GM18861 (cell line): ENCODE data around the gene PDYN.

Experiments
- ATAC-seq: cut with Tn5 transposase; IDR thresholded peaks from one replicate; pipeline ENCODE4 v1.9.1; 2021; ENCODE audit not compliant: unreplicated experiment

Gene PDYN

DNA sequence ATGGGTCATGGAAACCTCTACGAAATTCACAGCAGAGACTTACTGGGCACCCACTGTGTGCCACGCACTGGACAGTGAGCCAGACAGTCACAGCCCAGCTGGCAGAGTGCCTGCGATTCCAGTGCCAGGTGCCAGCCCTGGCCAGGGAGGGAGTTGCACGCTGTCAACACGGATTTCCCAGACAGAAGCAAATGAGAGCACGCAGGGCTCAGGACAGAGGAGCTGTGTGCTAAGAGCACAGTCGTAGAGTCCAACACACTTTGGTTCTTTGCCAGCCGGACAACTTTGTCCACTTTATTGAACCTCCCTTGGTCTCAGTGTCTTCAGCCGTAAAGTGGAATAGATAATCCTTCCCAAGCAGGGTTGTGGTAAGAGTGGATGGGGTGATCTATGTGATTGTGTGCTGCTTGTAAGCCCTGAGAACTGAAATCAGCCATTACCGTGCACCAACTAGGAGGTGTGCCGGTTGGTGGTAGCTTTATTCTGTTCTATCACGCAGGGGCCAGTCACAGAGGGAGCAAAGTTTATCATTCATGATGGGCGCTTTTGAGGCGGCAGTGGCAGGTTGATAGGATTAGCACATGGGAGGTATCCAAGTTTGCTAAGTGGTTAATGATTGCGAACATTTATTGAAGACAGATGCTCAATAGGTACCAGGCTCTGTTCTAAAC, 58.0 kb downstream of the PDYN start:
- ATAC-seq: no peak

DNA sequence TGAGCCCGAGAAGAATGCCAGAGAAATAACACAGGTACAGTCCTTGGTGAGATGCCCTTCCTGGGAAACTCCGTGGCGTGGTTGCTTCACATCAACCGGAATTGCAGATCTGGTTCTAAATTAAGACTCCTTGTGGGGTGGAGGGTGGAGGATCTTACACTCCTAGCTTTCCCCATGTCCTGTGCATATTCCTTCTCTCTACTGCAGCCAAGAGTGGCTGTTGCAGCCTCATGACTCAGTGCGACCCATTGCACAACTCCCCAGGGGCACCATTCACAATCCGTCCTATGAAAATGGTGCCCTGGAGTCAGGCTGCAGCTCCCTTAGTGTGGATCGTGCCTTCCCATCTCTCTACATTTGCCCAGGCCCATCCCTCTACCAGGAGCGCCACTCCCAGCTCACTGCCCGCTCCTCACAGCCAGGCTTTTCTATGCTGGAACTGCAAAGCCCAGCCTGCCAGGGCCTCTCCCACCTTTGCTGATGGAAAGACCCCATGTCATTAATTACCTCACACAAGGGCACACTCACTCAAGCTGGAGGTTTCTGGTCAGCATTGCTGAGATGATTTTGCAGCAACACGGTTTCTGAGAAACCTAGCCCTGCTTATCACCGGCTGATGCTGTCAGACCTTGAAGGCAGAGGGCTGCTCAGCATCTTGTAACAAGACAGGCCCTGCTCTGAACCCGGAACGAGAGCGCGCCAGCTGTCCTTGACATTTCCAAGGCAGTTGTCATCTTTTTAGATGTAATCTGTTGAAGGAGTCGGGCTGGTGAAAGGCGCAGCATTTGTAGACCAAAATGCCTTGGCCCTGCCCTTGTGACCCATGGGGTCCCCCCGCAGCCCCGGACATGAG, 58.9 kb downstream of the PDYN start:
- ATAC-seq: no peak

DNA sequence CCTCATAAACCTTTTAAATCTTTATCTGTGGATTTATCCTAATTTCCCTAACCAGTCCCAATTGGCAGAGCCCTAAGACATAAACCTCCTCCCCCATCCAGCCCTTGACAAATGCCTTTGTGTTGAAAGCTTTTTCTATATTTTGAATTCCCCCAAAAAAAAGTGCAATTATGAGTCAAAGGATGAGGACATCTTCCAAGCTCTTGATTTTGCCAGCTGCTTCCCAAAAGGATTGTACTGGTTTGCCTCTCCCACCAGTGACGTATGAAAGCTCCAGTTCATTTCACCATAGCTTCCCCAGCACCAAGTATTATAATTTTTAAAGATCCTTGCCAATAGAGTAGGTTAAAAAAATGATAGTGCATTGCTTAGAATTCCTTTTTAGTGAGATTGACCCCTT, 59.7 kb downstream of the PDYN start:
- no peak for ATAC-seq

GRCh38 chr20:1933465-1933870, 60.4 kb downstream of the PDYN start:
- ATAC-seq: no peak

DNA sequence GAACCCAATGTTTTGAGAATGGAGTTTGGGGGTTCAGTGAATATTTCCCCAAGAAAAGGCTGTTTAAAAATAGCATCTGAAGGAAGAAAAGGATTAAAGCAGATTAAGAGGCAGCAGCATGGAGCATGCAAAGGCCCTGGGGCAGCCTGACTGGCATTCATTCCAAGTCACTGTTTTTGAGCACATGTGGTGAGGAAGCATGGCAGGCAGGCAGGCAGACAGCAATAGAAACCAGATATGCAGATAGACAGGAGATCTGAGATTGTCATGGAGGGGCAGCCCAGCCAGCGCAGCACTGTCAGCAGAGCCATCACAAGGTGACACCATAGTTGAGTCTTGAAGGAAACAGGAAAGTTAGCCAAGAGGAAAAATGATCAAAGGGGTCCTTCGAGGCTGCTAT, 60.9 kb downstream of the PDYN start:
- no peak for ATAC-seq

DNA sequence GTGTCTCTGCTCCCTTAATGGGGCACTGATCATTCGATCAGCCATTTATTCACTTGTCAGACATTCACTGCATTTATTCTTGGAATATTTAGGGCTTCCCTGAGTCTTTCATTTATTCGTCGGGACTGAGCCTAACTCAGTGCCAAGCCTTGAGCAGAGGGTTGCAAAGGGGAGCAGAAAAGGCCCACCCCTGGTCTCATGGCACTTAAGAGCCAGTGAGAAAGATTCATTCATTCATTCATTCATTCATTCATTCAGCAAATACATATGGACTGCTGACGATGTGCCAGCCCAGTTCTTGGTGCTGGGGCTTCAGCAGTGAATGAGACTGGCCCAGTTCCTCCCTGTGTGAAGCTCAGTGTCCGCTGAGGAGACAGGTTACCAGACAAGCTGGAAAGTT, 62.0 kb downstream of the PDYN start:
- ATAC-seq: no peak

- ATAC-seq: no peak
These were observed 63.7 kb downstream of the PDYN start for GRCh38 chr20:1930165-1930564.

DNA sequence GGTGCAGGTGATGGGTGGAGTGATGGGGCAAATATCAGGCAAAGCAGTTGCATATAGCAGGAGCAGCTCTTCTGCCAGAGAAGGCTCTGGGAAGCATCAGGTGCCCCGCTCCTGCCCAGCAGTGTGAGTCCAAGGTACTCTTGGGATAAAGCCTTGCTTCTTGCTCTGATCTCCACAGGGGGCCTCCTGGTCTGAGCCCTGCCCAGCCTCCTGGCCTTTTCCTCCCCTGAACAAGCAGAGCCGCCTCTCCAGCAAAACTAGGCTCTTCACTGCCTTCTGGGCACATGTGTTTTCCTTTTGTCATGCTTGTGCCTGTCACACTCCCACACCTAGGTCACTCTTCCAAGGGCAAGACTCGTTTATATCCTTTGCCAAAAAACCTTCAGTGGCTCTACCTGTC, 64.4 kb downstream of the PDYN start:
- no peak for ATAC-seq

DNA sequence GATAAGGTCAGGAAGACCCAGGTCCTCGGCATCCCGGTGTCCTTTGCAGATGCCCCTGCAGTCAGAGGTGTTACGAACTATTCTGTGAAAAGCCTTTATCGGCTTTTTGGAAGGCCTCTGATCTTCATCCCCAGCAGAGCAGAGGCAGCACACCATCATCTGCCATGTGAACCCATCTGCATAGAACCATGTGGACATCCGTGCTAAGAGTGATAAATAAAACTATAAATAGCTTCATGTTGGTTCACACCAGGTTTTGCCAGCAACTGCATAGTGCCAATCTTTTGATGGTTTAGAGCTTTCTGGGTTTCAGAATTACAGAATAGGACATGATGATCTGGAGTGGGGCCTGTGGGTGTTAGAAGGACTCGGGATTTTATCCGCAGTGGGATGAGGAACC, 65.1 kb downstream of the PDYN start:
- no peak for ATAC-seq
